HG02852 (cell line): ENCODE measurements around the gene ADRB2.
"Not testable (repeated sequence)": the region's sequence is repeated elsewhere in the genome, so short reads cannot be mapped to it uniquely, and the experiment has no call there.

Source experiments
- ATAC-seq: cut with Tn5 transposase; IDR thresholded peaks from one replicate; pipeline ENCODE4 v1.9.1; 2021; ENCODE audit warnings: mild to moderate bottlenecking, moderate library complexity; ENCODE audit not compliant: unreplicated experiment

ADRB2 gene

DNA sequence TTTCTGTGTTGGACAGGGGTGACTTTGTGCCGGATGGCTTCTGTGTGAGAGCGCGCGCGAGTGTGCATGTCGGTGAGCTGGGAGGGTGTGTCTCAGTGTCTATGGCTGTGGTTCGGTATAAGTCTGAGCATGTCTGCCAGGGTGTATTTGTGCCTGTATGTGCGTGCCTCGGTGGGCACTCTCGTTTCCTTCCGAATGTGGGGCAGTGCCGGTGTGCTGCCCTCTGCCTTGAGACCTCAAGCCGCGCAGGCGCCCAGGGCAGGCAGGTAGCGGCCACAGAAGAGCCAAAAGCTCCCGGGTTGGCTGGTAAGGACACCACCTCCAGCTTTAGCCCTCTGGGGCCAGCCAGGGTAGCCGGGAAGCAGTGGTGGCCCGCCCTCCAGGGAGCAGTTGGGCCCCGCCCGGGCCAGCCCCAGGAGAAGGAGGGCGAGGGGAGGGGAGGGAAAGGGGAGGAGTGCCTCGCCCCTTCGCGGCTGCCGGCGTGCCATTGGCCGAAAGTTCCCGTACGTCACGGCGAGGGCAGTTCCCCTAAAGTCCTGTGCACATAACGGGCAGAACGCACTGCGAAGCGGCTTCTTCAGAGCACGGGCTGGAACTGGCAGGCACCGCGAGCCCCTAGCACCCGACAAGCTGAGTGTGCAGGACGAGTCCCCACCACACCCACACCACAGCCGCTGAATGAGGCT is at the start of gene ADRB2:
TSS of gene ADRB2 (plus strand) at position 559 of the 686 bp plus-strand sequence. CDS start 221 bp downstream, outside the sequence.
- ATAC-seq: peak; percentile 99

DNA sequence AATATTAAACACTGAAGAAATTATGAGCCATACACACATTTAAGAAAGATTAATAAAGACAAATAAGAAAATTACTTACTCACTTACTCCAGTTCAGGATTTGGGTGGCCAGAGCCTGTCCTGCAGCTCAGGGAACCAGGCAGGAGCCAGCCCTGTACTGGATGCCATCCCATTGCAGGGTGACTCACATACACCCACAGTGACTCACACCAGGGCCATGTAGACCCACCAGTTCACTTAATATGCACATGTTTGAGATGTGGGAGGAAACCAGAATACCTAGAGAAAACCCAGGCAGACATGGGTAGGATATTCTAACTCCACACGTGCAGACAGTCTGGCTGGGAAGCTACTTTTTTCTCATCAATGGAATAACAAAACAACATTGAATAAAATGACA is 49.6 kb upstream of the ADRB2 start:
- no peak for ATAC-seq

DNA sequence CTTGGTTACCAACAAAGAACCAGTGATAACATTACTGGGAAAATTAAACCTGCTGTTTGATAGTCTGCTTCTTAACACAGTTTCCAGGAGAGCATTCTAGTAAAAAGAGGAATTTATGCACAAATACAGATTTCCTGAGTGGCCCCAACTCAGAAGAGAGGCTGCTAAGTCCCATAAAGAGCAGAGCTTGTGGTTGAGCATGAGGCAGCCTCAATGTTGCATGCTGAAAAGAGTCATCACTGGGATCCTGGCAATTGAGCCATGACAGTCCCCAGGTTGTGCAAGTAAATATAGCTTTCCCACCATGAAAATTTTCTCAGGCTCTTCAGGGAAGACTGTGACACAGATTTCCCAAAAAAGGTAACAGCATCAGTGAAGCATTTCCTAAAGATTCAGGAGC is 47.5 kb upstream of the ADRB2 start:
- ATAC-seq: no peak

DNA sequence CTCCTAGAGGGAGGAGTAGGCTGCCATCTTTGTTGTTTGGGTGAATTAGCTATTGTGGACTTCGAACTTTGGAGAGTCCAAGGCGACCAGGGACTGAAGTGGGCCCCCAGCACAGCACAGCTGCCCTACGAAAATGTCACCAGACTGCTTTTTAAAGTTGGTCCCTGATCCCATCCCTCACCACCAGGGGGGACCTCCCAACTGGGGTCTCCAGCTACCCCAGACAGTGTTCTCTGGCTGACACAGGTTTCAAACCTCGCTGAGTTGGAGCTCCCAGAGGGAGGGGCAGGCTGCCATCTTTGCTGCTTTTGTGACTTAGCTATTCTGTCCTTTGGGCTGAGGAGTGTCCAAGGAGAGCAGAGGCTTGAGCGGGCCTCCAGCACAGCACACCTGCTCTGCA is 45.7 kb upstream of the ADRB2 start:
- ATAC-seq: no peak

DNA sequence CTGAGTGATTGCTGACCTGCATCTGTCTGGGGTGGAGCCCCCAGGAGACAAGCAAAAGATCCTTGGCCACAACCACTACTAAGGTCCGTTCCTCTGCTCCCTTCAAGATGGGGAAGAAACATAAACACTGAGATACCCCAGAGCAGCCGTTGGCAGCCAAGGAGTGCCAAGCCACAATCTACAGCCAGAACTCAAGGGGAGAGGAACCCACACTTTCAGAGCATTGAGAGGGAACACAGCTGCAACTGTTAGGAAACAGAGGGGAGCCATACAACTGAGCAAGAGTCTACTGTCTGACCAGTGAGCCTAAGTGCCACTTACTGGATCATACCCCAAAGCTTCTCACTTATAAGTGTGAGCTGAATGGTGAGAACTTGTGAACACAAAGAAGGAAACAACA is 44.6 kb upstream of the ADRB2 start:
- no peak for ATAC-seq

DNA sequence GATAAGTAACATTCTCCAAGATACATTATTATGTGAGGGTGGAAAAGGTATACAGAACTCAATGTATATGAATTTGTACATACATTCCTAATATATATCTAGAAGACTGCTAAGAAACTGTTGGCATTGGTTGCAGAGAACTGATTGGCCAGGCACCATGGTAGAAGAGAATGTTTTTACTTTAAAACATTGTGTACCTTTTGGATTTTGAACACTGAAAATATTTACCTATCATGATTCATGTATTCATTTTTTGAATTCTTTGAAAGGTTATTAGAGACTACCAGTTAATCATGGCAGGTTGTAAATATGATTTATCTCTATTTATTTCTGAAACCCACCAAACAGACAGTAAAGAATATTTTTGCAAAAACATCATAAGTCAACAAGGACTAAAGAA is 41.2 kb upstream of the ADRB2 start:
- ATAC-seq: no peak

DNA sequence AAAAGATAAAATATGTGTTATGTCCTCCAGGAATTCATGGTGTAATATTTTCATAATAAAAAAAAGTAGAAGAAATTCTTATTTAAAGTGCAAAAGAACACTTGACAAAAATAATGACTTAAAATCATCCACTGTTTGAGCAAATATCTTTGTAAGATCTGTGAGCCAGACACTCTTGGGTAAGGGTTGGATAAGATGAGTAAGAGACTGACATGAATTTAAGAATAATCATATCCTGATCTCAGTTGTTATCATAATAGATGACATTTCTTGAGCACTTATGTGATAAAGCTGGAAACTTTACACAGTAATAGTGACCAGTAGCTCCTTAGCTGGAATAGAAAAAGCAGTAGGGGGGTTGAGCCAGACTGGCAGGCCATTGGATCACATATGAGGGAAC is 40.0 kb upstream of the ADRB2 start:
- no peak for ATAC-seq

DNA sequence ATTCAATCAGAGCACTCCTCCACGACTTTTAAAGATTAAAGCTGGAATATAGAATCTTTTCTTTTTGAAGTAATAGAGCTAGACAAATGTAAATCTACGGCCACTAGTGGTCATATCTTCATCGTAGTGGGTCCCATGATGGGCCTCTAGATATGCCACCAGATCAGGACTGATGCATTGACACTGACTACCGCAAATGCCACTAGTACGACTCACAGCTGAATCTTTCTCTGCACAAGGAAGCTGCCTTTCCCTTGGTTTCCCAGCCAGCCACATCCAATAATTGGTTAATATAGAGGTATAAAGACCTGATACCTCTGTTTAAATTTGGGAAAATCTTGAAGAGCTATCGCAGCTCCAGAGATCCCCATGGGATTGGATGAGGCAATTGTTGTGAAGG is 37.8 kb upstream of the ADRB2 start:
- ATAC-seq: no peak

DNA sequence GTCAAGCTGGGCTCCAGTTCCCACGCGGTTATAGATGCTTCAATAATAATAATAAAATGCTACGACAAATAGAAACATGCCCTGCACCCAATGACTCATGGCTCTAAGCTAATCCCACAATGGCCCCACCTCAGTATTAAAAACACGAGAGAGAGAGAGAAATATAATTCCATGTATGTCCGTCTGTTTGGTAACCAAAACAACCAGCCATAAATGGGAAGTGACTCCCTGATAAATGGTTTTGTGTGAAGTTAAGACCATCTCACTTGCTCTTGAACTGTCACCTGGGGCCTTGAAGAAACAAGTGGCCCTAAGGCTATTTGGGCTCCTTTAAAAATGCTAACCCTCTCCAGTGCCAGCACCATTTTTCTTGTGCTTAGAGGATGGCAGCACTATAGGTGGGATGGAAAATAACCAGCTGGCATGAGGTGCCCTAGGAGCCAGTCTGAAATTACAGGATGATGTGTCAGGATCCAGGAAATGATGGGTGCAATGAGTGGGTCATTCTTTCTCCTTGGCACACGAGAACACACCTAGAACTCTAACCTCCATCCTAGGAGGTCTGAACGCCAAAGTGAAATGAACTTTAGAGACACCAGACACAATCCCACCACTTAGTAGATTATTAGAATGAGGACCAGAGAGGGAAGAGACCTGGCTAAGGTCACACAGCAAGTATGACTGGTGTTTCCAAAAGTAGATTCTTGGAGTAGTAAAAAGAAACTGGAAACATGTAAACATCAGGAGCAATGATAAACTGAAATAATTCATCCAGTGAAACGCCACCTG is 35.7 kb upstream of the ADRB2 start:
- ATAC-seq: peak; percentile 29

DNA sequence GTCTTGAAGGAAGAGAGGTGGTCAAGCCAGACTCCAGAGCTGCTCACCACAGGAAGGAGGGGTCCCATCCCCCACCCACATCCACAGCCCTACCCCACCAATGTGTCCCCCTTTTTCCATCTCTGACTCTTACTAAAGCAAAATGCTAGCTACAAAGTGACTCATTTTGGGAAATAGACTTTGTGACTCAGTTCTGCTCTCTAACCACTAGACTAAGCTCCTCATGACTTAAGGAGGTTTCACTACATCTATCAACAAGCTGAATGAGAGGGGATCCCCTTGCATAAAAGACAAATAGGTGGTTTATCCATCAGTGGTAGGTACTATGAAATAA is 35.1 kb upstream of the ADRB2 start:
- ATAC-seq: peak; percentile 98

DNA sequence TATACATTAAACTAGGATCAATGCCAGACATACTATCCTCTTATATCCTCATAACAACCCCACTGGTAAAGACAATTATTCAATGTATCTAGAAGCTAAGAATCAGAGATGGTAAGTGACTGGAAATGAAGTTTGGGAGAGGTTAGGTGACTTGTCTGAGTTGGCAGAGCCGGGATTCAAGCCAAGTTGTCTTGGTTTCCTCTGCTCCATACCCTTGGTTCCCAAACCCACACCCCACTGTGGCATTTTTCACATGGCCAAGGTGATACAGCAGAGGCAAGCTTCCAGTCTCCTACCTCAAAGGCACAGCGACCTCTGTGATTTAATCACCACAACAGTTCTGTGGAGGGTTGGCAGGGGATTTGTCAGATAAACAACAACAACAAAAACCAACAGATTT is 34.7 kb upstream of the ADRB2 start:
- no peak for ATAC-seq

DNA sequence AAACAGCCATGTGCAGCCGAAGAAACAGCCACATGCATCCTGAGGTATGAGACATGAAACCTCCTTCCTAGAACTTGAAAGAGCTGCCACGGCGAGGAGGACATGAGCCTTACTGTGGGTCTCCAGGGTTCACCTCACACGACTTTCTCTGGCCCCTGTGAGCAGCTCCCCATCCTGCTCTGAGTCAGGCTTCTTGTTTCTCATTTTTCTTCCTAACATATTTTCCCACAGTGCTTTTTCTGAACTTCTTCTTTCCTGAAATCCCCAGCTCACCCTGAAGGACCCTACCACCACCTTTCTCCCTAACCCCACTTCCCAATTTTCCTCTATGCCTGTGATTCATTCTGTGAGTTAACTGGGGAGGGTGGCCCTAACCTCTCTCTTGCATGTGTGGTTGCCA is 33.7 kb upstream of the ADRB2 start:
- no peak for ATAC-seq

DNA sequence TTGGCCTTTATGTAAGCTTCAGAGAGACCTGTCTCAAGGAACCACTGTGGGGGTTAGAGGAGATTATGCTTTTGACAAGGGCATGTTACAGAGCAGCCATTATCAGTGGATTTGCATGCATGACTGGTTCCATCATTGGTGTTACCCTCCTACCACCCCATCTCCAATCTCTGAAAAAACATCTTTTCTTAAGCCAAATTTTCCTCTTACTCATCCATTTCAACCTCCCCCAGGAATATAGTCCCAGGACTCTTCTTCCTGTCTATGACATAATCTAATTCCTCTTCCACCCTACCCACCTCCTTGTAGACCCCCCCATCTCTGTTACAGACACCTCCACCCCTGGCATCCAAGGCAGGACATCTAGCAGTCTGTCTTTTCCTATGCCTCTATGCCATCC is 33.1 kb upstream of the ADRB2 start:
- ATAC-seq: no peak

DNA sequence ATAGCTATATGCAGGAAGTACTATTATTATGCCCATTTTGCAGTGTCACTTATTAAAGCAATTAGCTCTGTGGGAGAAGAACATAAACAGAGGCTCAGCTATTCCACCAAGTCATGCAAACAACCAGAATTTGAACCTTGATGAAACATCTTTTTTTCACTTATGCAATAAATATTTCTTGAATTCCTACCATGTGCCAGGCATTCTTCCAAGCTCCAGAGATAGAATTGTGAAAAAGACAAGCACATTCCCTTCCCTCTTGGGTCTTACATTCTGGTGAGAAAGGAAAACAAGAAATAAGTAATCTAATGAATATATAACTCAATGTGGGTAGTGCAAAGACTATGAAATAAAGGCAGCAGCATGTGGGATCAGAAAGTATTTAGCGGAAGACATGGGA is 32.1 kb upstream of the ADRB2 start:
- no peak for ATAC-seq

DNA sequence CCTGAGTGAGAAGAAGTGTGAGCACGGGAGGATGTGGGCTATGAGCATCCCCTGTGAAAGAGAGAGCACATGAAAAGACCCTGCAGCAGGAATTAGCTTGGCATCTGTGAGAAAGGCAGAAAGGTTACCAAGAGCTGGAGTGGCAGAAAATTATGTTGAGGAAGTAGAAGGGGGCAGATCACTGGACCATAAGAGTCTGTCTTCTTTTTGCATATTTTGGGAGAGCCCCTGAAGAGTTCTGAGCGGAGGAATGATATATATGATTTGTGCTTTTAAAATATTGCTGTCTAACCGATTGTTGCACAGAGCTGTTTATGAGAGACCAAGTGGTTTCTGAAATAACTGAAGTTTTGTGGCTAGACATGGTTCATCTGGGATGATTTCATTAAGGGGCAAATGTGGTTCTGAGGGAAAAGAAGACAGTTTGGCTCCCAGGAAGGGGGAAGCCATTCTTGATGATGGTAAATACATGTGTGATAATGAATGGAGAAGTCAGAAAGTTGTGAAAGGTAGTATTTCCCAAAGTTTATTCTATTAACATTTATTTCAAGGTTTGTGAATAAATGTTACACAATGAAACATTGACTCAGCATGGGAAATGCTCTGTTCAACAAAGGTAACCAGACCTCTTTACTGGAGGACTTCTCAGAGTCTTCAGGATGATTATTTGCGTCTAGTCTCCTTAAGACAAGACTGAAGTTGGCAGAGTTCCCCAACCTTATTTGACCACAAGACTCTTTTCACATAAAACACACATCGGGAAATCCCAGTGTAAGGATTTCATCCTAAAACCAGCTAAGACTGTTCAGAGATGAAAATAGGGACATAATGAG is 31.5 kb upstream of the ADRB2 start:
- ATAC-seq: no peak

DNA sequence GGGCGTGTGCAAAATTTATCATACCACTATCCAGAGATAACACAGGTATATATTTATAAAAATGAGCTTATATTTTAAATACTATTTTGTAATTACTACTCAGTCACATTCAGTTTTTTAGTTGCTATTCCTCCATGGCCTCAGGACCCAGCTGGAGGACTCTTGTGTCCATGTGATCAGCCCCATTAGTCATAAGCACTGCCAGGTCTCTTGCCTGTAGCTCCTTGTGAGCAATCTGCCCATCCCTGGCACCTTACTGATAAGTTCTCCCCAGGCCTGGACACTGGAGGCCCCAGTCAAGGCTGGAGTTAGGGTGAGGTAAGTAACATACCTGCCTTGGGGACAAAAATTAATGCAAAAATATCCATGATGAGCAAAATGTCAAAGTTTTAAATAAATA is 29.5 kb upstream of the ADRB2 start:
- ATAC-seq: no peak

DNA sequence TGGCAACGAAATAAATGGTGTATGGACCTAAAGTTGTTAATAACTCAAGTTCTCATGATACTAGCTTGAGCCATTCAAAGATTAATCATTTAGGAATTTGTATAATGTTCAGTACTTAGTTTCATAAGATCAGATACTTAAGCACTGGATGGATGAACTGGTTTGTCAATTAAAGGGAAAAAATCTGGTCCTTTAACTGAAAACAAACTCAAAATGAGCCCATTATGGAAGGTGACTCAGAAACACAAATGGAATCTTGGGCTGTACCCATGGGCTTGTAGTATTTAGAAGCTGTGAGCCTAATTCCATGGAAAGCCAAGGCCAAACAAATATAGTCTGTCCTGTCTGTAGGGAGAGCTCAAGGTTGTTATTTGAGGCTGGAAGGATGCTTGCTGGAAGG is 27.6 kb upstream of the ADRB2 start:
- no peak for ATAC-seq

DNA sequence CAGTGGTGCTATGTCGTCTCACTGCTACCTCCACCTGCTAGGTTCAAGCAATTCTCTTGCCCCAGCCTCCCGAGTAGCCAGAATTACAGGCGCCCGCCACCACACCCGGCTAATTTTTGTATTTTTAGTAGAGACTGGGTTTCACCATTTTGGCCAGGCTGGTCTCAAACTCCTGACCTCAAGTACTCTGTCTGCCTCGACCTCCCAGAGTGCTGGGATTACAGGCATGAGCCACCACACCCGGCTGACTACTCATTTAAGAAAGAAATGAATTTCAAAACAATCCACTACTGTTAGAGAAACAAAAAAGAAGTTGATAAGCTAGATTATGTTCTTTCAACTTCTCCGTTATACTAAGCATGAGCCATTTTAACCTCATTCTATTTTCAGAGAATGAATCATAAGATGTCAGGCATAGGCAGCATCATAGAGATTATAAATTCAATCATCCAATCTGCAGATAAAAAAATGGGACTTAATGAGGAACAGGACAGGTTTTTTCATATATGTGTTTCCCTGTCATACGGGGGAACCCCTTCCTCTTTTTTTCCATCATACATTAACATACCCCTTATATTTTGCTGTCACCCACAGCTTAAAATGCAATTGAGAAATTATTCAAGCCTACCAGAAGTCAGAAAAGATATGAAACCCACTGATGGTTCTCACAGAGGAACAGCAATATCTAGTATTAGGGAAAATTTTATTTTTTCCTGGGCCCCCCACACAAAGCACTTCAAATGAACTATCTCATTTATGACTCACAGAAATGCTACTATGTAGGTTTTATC is 26.5 kb upstream of the ADRB2 start:
- ATAC-seq: no peak

DNA sequence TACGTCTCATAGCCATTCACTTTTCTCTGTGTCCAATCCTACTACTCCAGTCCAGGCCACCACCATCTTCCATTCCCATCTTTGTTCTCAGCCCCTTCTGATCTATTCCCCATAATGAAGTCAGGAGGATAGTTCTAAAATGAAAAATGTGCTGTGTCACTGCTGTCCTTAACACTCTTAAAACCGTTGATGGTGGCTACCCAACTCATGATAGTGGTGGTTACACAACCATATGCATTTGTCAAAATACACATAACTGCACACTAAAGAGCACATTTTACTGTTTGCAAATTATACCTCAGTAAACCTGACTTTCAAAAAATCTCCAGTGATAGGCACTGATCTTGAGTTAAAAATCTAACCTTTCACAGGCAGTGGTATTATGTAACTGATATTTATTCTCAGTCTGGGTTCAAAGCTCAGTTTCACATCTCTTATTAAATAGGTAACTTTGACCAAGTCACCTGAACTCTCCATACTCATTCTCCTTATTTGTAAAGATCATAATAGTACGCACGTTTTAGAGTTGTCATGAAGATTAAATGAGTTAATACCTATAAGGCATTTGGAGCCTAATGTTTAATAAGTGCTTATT is 24.6 kb upstream of the ADRB2 start:
- no peak for ATAC-seq

DNA sequence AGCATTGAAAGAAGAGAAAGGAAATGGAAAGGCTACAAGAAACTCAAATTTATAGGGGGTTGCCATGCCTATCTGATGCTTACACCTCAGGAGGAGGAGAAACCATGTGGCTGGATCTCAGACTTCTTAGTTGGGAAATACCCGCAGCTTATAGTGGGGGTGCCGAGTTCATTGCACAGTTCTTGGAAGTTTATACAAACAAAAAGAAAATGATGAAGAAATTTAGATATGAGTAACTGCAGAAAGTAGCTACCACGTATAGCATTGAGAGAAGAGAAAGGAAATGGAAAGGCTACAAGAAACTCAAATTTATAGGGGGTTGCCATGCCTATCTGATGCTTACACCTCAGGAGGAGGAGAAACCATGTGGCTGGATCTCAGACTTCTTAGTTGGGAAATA is 23.0 kb upstream of the ADRB2 start:
- not testable (repeated sequence) for ATAC-seq

DNA sequence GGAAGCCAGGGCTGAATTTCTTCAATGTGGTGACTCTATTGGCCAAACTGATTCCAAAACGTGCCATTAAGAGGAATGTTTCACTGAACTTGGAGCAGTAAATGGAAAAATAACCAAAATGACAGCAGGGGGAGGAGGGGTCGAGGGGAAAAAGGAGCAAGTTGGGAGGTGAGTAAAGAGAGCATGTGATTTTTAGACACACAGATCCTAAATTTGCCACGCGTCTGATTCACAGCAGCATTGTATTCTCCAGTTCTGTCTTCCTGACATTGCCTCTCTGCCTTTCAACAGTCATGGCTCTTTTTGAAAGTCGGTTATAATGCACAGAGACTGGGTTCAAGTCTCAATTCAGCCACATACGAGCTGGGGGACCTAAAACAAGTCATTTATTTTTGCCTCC is 22.0 kb upstream of the ADRB2 start:
- ATAC-seq: no peak
